K562 (cell line): Measurements from ENCODE around the gene ZNF782. TPM values are rescaled to one million over a fixed set of nuclear protein-coding genes. Genes with fewer than 3 reads are reported as not detected.

Experiments
- CBFA2T3 ChIP-seq: fragments of 450-650 bp; IDR thresholded peaks from 2 replicates; pipeline ENCODE4 v1.6.1; 2017
- HOXB6 ChIP-seq: fragments of 250-450 bp; sonication (Bioruptor Pico); IDR thresholded peaks from 2 replicates; pipeline ENCODE4 v1.5.1; 2022; ENCODE audit warnings: mild to moderate bottlenecking, borderline replicate concordance
- IRF2 ChIP-seq: sonication (generic); formaldehyde crosslinking; IDR thresholded peaks from 2 replicates; pipeline ENCODE4 v1.8.1; 2022; ENCODE audit warnings: mild to moderate bottlenecking, missing genetic modification reagents
- NELFE ChIP-seq: IDR thresholded peaks from 2 replicates; pipeline ENCODE4 v1.6.1; 2011; ENCODE audit warnings: mild to moderate bottlenecking; ENCODE audit not compliant: insufficient read depth, insufficient read length
- NR0B1 ChIP-seq: fragments of 450-650 bp; IDR thresholded peaks from one replicate; pipeline ENCODE4 v1.6.1; 2018; ENCODE audit warnings: mild to moderate bottlenecking, moderate library complexity; ENCODE audit not compliant: partially characterized antibody
- SETDB1 ChIP-seq: IDR thresholded peaks from one replicate; pipeline ENCODE4 v1.6.1; 2012; ENCODE audit warnings: low read length, control low read depth, inconsistent platforms
- TEAD4 ChIP-seq, 2 experiments: sonication (generic) in 1 of 2; formaldehyde crosslinking in 1 of 2; IDR thresholded peaks; 2 replicates each; pipeline versions ENCODE4 v1.6.1 to v1.8.0; 2012 to 2022; ENCODE audit warnings: borderline replicate concordance in 1 of 2, inconsistent platforms in 1 of 2, low read length in 1 of 2, mild to moderate bottlenecking in 1 of 2, missing genetic modification reagents in 1 of 2
- XRCC3 ChIP-seq: fragments of 450-650 bp; IDR thresholded peaks from 2 replicates; pipeline ENCODE4 v1.6.1; 2017; ENCODE audit warnings: mild to moderate bottlenecking, moderate library complexity
- ZNF124 ChIP-seq: sonication (generic); formaldehyde crosslinking; IDR thresholded peaks from 2 replicates; pipeline ENCODE4 v1.8.1; 2022; ENCODE audit warnings: missing genetic modification reagents
- ZNF184 ChIP-seq: sonication (generic); formaldehyde crosslinking; IDR thresholded peaks from 2 replicates; pipeline ENCODE4 v1.5.0; 2020; ENCODE audit warnings: missing genetic modification reagents
- polyA plus RNA-seq, 8 experiments: library from polyadenylated mRNA; depleted of rRNA in 4 of 8; stranded (reverse) in 5 of 8; unstranded in 3 of 8; fragments of >200 nt; fragmentation: Nextera tagmentation in 2 of 8; fragmentation: Illumina TruSeq in 1 of 8; extraction: Ambion mirVana in 2 of 8; extraction: Trizol in 1 of 8; gene quantifications; 2 replicates each; pipeline versions ENCODE4 v1.2.1 to v1.2.3, GENCODE V29; 2011 to 2014; ENCODE audit warnings: inconsistent platforms in 1 of 8, missing spikeins in 1 of 8
- total RNA-seq, 7 experiments: library from RNA; depleted of rRNA in 6 of 7; stranded (reverse); fragments of >200 nt in 6 of 7; fragmentation: Illumina TruSeq in 2 of 7; extraction: Trizol in 2 of 7; gene quantifications; 2 replicates each; pipeline versions ENCODE4 v1.2.1 to v1.2.3, GENCODE V29; 2011 to 2021; ENCODE audit warnings: low replicate concordance in 1 of 7
- TF ChIP-seq, protein P1 (sequence below), 2 experiments: fragments of 450-650 bp in 1 of 2; IDR thresholded peaks; 2 replicates each; pipeline ENCODE4 v1.6.1; 2011 to 2017; ENCODE audit warnings: low read depth in 2 of 2, antibody characterized with exemption in 1 of 2, borderline replicate concordance in 1 of 2, low read length in 1 of 2, mild to moderate bottlenecking in 1 of 2, mixed read lengths in 1 of 2; ENCODE audit not compliant: control insufficient read depth in 1 of 2
- TF ChIP-seq, protein P2 (sequence below): sonication (generic); formaldehyde crosslinking; IDR thresholded peaks from 2 replicates; pipeline ENCODE4 v1.8.1; 2023; ENCODE audit warnings: missing genetic modification reagents, mild to moderate bottlenecking, borderline replicate concordance
- TF ChIP-seq, protein P3 (sequence below): fragments of 250-450 bp; sonication (Bioruptor Pico); IDR thresholded peaks from 2 replicates; pipeline ENCODE4 v1.8.0; 2021; ENCODE audit warnings: moderate library complexity, mild to moderate bottlenecking, inconsistent platforms
- TF ChIP-seq, protein P4 (sequence below): IDR thresholded peaks from 2 replicates; pipeline ENCODE4 v1.6.1; 2016; ENCODE audit warnings: missing genetic modification characterization, missing compliant biosample characterization
- TF ChIP-seq, protein P5 (sequence below): sonication (generic); formaldehyde crosslinking; IDR thresholded peaks from 2 replicates; pipeline ENCODE4 v1.8.1; 2023; ENCODE audit warnings: mild to moderate bottlenecking, missing genetic modification reagents, moderate library complexity

ZNF782 gene
- total and polyA plus RNA-seq, 9 of the 15 experiments (the other 6 are each of a cell fraction or from before 2014, with no cell fraction given), result 0.38 to 8.8 (median 4.5) TPM

DNA sequence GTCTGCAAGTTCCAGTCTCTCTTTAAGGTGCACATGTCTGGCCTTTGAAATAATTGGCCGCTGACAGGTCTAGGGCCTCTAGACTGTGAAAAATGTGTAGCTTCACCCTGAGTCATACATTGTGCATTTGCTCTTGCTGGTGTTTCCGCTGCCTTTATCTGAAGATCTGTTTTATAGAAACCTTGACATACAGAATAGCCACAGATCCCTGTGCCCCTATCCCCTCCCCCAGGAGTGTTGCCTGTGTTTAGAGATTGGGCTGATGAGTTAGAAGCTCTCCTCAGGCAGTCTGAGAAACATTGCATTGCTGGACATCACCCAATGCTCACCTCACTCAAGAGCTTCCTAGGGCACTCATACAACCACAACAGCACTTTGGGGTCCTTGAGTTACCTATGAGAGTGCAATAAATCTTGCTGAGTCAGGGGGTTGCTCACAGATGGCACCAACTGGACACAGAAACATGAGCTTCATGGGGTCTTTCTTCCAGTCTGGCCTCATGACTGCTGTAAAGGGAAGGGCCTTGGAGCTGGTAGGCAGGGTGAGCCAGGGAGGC is 3.8 kb upstream of the ZNF782 start (continued):
- TF ChIP-seq, protein P1, sequence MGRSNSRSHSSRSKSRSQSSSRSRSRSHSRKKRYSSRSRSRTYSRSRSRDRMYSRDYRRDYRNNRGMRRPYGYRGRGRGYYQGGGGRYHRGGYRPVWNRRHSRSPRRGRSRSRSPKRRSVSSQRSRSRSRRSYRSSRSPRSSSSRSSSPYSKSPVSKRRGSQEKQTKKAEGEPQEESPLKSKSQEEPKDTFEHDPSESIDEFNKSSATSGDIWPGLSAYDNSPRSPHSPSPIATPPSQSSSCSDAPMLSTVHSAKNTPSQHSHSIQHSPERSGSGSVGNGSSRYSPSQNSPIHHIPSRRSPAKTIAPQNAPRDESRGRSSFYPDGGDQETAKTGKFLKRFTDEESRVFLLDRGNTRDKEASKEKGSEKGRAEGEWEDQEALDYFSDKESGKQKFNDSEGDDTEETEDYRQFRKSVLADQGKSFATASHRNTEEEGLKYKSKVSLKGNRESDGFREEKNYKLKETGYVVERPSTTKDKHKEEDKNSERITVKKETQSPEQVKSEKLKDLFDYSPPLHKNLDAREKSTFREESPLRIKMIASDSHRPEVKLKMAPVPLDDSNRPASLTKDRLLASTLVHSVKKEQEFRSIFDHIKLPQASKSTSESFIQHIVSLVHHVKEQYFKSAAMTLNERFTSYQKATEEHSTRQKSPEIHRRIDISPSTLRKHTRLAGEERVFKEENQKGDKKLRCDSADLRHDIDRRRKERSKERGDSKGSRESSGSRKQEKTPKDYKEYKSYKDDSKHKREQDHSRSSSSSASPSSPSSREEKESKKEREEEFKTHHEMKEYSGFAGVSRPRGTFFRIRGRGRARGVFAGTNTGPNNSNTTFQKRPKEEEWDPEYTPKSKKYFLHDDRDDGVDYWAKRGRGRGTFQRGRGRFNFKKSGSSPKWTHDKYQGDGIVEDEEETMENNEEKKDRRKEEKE (IDR thresholded peaks at IDR 0.05; ENCODE audit: borderline replicate concordance in 1 of 2, control insufficient read depth in 1 of 2, low read depth in 2 of 2, low read length in 1 of 2), result 0 out of 4 replicates have a peak, but pooled peaks of 1 of the 2 experiments have one; percentile 25
- no peak for TF ChIP-seq NR0B1
- TF ChIP-seq, protein P2, sequence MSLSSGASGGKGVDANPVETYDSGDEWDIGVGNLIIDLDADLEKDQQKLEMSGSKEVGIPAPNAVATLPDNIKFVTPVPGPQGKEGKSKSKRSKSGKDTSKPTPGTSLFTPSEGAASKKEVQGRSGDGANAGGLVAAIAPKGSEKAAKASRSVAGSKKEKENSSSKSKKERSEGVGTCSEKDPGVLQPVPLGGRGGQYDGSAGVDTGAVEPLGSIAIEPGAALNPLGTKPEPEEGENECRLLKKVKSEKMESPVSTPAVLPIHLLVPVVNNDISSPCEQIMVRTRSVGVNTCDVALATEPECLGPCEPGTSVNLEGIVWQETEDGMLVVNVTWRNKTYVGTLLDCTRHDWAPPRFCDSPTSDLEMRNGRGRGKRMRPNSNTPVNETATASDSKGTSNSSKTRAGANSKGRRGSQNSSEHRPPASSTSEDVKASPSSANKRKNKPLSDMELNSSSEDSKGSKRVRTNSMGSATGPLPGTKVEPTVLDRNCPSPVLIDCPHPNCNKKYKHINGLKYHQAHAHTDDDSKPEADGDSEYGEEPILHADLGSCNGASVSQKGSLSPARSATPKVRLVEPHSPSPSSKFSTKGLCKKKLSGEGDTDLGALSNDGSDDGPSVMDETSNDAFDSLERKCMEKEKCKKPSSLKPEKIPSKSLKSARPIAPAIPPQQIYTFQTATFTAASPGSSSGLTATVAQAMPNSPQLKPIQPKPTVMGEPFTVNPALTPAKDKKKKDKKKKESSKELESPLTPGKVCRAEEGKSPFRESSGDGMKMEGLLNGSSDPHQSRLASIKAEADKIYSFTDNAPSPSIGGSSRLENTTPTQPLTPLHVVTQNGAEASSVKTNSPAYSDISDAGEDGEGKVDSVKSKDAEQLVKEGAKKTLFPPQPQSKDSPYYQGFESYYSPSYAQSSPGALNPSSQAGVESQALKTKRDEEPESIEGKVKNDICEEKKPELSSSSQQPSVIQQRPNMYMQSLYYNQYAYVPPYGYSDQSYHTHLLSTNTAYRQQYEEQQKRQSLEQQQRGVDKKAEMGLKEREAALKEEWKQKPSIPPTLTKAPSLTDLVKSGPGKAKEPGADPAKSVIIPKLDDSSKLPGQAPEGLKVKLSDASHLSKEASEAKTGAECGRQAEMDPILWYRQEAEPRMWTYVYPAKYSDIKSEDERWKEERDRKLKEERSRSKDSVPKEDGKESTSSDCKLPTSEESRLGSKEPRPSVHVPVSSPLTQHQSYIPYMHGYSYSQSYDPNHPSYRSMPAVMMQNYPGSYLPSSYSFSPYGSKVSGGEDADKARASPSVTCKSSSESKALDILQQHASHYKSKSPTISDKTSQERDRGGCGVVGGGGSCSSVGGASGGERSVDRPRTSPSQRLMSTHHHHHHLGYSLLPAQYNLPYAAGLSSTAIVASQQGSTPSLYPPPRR (CRISPR knock-in tag), result no peak
- TF ChIP-seq CBFA2T3, result peak; percentile 81
- TF ChIP-seq ZNF124, result no peak
- TF ChIP-seq NELFE, result no peak
- TF ChIP-seq ZNF184 (CRISPR knock-in tag), result no peak
- TF ChIP-seq HOXB6 (CRISPR knock-in tag), result no peak
- no peak for TF ChIP-seq IRF2 (CRISPR knock-in tag)
- no peak for TF ChIP-seq SETDB1
- TF ChIP-seq TEAD4 (IDR thresholded peaks at IDR 0.05; ENCODE audit: low read length), result peak; percentile 81
- no peak for TF ChIP-seq TEAD4 (CRISPR knock-in tag; IDR thresholded peaks at IDR 0.05; ENCODE audit: borderline replicate concordance)
- TF ChIP-seq, protein P3, sequence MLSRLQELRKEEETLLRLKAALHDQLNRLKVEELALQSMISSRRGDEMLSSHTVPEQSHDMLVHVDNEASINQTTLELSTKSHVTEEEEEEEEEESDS (CRISPR knock-in tag), result no peak
- TF ChIP-seq, protein P4, sequence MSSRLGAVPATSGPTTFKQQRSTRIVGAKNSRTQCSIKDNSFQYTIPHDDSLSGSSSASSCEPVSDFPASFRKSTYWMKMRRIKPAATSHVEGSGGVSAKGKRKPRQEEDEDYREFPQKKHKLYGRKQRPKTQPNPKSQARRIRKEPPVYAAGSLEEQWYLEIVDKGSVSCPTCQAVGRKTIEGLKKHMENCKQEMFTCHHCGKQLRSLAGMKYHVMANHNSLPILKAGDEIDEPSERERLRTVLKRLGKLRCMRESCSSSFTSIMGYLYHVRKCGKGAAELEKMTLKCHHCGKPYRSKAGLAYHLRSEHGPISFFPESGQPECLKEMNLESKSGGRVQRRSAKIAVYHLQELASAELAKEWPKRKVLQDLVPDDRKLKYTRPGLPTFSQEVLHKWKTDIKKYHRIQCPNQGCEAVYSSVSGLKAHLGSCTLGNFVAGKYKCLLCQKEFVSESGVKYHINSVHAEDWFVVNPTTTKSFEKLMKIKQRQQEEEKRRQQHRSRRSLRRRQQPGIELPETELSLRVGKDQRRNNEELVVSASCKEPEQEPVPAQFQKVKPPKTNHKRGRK (tag), result no peak
- no peak for TF ChIP-seq XRCC3
- TF ChIP-seq, protein P5, sequence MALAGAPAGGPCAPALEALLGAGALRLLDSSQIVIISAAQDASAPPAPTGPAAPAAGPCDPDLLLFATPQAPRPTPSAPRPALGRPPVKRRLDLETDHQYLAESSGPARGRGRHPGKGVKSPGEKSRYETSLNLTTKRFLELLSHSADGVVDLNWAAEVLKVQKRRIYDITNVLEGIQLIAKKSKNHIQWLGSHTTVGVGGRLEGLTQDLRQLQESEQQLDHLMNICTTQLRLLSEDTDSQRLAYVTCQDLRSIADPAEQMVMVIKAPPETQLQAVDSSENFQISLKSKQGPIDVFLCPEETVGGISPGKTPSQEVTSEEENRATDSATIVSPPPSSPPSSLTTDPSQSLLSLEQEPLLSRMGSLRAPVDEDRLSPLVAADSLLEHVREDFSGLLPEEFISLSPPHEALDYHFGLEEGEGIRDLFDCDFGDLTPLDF, result no peak
